ENCODE measurements around the gene MTHFD1L.

The MTHFD1L gene

DNA sequence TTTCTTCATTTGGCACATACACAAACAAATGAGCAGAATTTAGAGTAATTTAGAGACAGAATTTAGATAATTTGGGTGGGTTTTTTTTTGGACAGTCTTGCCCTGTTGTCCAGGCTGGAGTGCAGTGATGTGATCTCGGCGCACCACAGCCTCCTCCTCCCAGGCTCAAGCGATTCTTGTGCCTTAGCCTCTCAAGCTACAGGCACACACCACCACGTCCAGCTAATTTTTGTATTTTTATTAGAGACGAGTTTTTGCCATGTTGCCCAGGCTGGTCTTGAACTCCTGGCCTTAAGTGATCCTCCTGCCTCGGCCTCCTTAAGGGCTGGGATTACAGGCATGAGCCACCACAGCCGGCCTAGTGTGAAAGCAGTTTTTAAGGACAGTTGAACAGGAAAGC, 127.8 kb downstream of the MTHFD1L start:
- TF ChIP-seq, protein P1, sequence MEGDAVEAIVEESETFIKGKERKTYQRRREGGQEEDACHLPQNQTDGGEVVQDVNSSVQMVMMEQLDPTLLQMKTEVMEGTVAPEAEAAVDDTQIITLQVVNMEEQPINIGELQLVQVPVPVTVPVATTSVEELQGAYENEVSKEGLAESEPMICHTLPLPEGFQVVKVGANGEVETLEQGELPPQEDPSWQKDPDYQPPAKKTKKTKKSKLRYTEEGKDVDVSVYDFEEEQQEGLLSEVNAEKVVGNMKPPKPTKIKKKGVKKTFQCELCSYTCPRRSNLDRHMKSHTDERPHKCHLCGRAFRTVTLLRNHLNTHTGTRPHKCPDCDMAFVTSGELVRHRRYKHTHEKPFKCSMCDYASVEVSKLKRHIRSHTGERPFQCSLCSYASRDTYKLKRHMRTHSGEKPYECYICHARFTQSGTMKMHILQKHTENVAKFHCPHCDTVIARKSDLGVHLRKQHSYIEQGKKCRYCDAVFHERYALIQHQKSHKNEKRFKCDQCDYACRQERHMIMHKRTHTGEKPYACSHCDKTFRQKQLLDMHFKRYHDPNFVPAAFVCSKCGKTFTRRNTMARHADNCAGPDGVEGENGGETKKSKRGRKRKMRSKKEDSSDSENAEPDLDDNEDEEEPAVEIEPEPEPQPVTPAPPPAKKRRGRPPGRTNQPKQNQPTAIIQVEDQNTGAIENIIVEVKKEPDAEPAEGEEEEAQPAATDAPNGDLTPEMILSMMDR (IDR thresholded peaks at IDR 0.05; ENCODE audit: poor library complexity, severe bottlenecking): no peak
- Histone ChIP-seq H3K36me3 (ENCODE audit: low read depth) (peaks cover 35% of the 10 kb centered on the region), H3K4me3 (ENCODE audit: severe bottlenecking) (no peak overlapping the region), H3K4me1 (ENCODE audit: insufficient read depth, poor library complexity, severe bottlenecking) (no peaks in the 10 kb centered on the region), H3K27me3 (ENCODE audit: insufficient read depth, poor library complexity, severe bottlenecking) (no peaks in the 10 kb centered on the region), H3K27ac (ENCODE audit: poor library complexity, severe bottlenecking) (no peak overlapping the region), H3K9me3 (ENCODE audit: severe bottlenecking) (no peaks in the 10 kb centered on the region)
- DNase-seq (ENCODE audit: low spot score) (no peak), ATAC-seq (ENCODE audit: low read depth) (no peak)

DNA sequence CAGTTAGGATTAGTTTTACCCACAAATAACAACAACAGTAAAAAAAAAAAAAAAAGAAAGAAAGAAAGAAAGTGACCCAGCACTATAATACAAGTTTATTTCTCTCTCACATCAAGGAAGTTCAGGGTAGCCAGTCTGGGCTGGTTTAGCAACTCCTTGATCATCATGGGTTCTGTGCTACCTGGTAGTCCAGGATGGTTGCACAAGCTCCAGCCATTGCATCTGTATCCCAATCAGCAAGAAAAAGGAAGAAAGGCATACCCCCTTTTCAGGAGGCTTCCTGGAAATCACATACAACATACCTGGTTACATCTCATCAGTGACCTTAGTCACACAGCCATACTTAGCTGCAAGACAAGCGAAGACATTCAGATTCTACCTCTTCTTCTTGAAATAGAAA, 128.5 kb downstream of the MTHFD1L start:
- DNase-seq (ENCODE audit: low spot score) (no peak), ATAC-seq (ENCODE audit: low read depth) (no peak)
- H3K36me3 ChIP-seq (ENCODE audit: low read depth): peaks cover 35% of the 10 kb centered on the region

DNA sequence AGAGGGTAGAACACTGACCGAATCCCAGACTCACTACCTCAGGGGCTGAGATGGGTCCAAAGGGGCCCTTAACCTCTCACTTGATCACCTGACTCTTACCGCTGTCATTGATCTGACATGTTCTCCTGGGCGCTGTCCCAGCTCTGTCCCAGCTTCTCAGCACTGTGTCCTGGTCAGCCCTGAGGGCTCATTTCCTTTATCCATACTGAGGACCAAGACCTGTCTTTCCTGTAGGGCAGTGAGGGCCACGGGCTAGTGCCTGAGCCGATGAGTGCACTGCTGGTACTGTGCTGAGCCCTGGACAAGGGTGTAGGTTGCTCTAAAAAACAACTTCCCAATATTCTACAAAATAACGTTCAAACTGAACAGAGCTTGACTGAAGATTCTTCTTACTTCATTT, 131.5 kb downstream of the MTHFD1L start:
- no peak for DNase-seq (ENCODE audit: low spot score)
- TF ChIP-seq, protein P1 (IDR thresholded peaks at IDR 0.05; ENCODE audit: poor library complexity, severe bottlenecking): no peak

More for the DNA sequence above, 128.5 kb downstream of the MTHFD1L start:
- Histone ChIP-seq H3K27me3 (ENCODE audit: insufficient read depth, poor library complexity, severe bottlenecking) (no peaks in the 10 kb centered on the region), H3K4me3 (ENCODE audit: severe bottlenecking) (no peak overlapping the region), H3K27ac (ENCODE audit: poor library complexity, severe bottlenecking) (no peak overlapping the region), H3K4me1 (ENCODE audit: insufficient read depth, poor library complexity, severe bottlenecking) (no peaks in the 10 kb centered on the region), H3K9me3 (ENCODE audit: severe bottlenecking) (no peaks in the 10 kb centered on the region)
- TF ChIP-seq, protein P1 (IDR thresholded peaks at IDR 0.05; ENCODE audit: poor library complexity, severe bottlenecking): no peak

DNA sequence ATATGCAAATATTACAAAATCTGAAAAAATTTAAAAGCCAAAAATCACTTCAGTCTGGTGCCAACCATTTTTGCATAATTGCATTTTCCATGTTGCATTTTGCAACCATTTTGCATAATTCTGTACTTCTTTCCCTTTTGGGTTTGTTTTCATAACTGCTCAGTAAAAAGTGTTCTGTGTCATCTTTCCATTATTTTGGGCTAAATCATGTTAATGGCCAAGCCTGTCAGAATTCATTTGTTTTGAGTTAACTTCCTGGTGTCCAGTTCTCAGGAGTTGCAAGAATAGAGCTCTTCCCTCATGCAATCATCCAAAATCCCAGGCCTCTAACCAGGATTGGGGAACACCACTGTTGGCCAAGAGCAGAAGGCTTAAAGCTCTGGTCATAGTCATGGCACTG, 133.6 kb downstream of the MTHFD1L start:
- no peak for ATAC-seq (ENCODE audit: low read depth)
- H3K9me3 ChIP-seq (ENCODE audit: severe bottlenecking): no peaks in the 10 kb centered on the region
- TF ChIP-seq, protein P1 (IDR thresholded peaks at IDR 0.05; ENCODE audit: poor library complexity, severe bottlenecking): no peak
- no peak for DNase-seq (ENCODE audit: low spot score)
- H3K4me1 ChIP-seq (ENCODE audit: insufficient read depth, poor library complexity, severe bottlenecking): peaks cover 2% of the 10 kb centered on the region
- no peaks in the 10 kb centered on the region for H3K27me3 ChIP-seq (ENCODE audit: insufficient read depth, poor library complexity, severe bottlenecking)
- H3K36me3 ChIP-seq (ENCODE audit: low read depth): peaks cover 22% of the 10 kb centered on the region
- H3K4me3 ChIP-seq (ENCODE audit: severe bottlenecking): no peak overlapping the region
- H3K27ac ChIP-seq (ENCODE audit: poor library complexity, severe bottlenecking): no peak overlapping the region

More for the DNA sequence above, 131.5 kb downstream of the MTHFD1L start:
- Histone ChIP-seq H3K36me3 (ENCODE audit: low read depth) (peaks cover 25% of the 10 kb centered on the region), H3K4me1 (ENCODE audit: insufficient read depth, poor library complexity, severe bottlenecking) (no peaks in the 10 kb centered on the region), H3K9me3 (ENCODE audit: severe bottlenecking) (no peaks in the 10 kb centered on the region), H3K27ac (ENCODE audit: poor library complexity, severe bottlenecking) (no peak overlapping the region), H3K27me3 (ENCODE audit: insufficient read depth, poor library complexity, severe bottlenecking) (no peaks in the 10 kb centered on the region), H3K4me3 (ENCODE audit: severe bottlenecking) (no peak overlapping the region)
- ATAC-seq (ENCODE audit: low read depth): no peak

DNA sequence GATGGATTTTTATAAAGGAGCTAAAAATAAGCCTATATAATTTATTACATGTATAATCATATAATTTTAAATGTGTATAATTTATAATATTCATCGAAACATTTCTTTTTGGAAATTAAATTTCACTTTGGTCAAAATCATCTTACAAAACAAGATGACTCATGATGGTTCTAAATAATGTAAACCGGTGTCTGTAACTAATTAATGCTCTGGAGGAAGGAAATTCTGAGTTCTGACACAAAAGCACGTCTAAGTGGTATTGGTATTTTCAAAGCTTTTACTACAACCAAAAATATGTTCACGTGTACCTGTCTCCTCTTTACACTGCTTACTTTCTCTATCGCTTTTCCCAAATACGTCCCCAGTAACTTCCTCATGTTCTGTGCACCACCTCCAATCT, 134.1 kb downstream of the MTHFD1L start:
- DNase-seq (ENCODE audit: low spot score) (no peak), ATAC-seq (ENCODE audit: low read depth) (no peak)
- TF ChIP-seq, protein P1 (IDR thresholded peaks at IDR 0.05; ENCODE audit: poor library complexity, severe bottlenecking): no peak
- H3K4me1 ChIP-seq (ENCODE audit: insufficient read depth, poor library complexity, severe bottlenecking): peaks cover 6% of the 10 kb centered on the region
- no peaks in the 10 kb centered on the region for H3K9me3 ChIP-seq (ENCODE audit: severe bottlenecking)
- H3K27me3 ChIP-seq (ENCODE audit: insufficient read depth, poor library complexity, severe bottlenecking): no peaks in the 10 kb centered on the region
- H3K4me3 ChIP-seq (ENCODE audit: severe bottlenecking): no peak overlapping the region
- peaks cover 18% of the 10 kb centered on the region for H3K36me3 ChIP-seq (ENCODE audit: low read depth)
- no peak overlapping the region for H3K27ac ChIP-seq (ENCODE audit: poor library complexity, severe bottlenecking)
